GM23248 (cell line): ENCODE data around the gene PRSS56. TPM values are rescaled to one million over a fixed set of nuclear protein-coding genes. Genes with fewer than 3 reads are reported as not detected.

Experiments
- DNase-seq: peaks from one replicate; pipeline ENCODE4 v3.0.0-alpha.2; 2015
- H2AFZ ChIP-seq: fragments of 200-600 bp; sonication (generic); 2 replicates; pipeline ENCODE4 v1.6.1; 2016; ENCODE audit warnings: antibody characterized with exemption
- H3F3A ChIP-seq: fragments of 200-600 bp; sonication (generic); 2 replicates; pipeline ENCODE4 v1.6.1; 2016; ENCODE audit warnings: mild to moderate bottlenecking, antibody characterized with exemption, mixed run types; ENCODE audit not compliant: insufficient read depth
- H3K27ac ChIP-seq: fragments of 200-600 bp; sonication (generic); 2 replicates; pipeline ENCODE4 v1.5.1; 2016; ENCODE audit warnings: mild to moderate bottlenecking
- H3K27me3 ChIP-seq: fragments of 200-600 bp; sonication (generic); replicated peaks from 2 replicates; pipeline ENCODE4 v1.6.1; 2016; ENCODE audit warnings: mild to moderate bottlenecking; ENCODE audit not compliant: insufficient read depth
- H3K36me3 ChIP-seq: fragments of 200-600 bp; sonication (generic); 2 replicates; pipeline ENCODE4 v1.6.1; 2016; ENCODE audit warnings: low read depth, mild to moderate bottlenecking
- H3K4me1 ChIP-seq: fragments of 200-600 bp; sonication (generic); 2 replicates; pipeline ENCODE4 v1.6.1; 2016; ENCODE audit warnings: mild to moderate bottlenecking; ENCODE audit not compliant: insufficient read depth
- H3K4me2 ChIP-seq: fragments of 200-600 bp; sonication (generic); one replicate; pipeline ENCODE4 v1.6.1; 2016; ENCODE audit warnings: mild to moderate bottlenecking; ENCODE audit not compliant: unreplicated experiment
- H3K4me3 ChIP-seq: fragments of 200-600 bp; sonication (generic); 2 replicates; pipeline ENCODE4 v1.5.1; 2016; ENCODE audit warnings: mild to moderate bottlenecking
- H3K79me2 ChIP-seq: fragments of 200-600 bp; sonication (generic); 2 replicates; pipeline ENCODE4 v1.6.1; 2016; ENCODE audit warnings: mild to moderate bottlenecking; ENCODE audit not compliant: insufficient read depth
- H3K9ac ChIP-seq: fragments of 200-600 bp; sonication (generic); 2 replicates; pipeline ENCODE4 v1.6.1; 2016; ENCODE audit warnings: mild to moderate bottlenecking
- H3K9me2 ChIP-seq: fragments of 200-600 bp; sonication (generic); 2 replicates; pipeline ENCODE4 v1.6.1; 2016; ENCODE audit warnings: mixed run types, mild to moderate bottlenecking, moderate library complexity; ENCODE audit not compliant: insufficient read depth
- H3K9me3 ChIP-seq: fragments of 200-600 bp; sonication (generic); one replicate; pipeline ENCODE4 v1.6.1; 2017; ENCODE audit warnings: low read depth
- H4K20me1 ChIP-seq: fragments of 200-600 bp; sonication (generic); 2 replicates; pipeline ENCODE4 v1.6.0; 2016; ENCODE audit not compliant: insufficient read depth
- EZH2 ChIP-seq: fragments of 200-600 bp; sonication (generic); IDR thresholded peaks from 2 replicates; pipeline ENCODE4 v1.6.1; 2018; ENCODE audit warnings: antibody characterized with exemption, mild to moderate bottlenecking; ENCODE audit not compliant: insufficient read depth, poor library complexity, severe bottlenecking
- EZH2phosphoT487 ChIP-seq: fragments of 200-600 bp; sonication (generic); IDR thresholded peaks from 2 replicates; pipeline ENCODE4 v1.6.1; 2018; ENCODE audit warnings: antibody characterized with exemption, moderate library complexity, mild to moderate bottlenecking, low read depth; ENCODE audit not compliant: insufficient read depth
- WGBS, 2 experiments: methylation state at CpG; one replicate each; pipeline ENCODE4 v1.1.6; 2015 to 2017; ENCODE audit warnings: low lambda C conversion rate in 2 of 2, low coverage in 1 of 2; ENCODE audit errors: missing lambda C conversion rate in 2 of 2; 5-methylcytosine and 5-hydroxymethylcytosine counted together
- in situ Hi-C: fragments of 300-500 bp; cut with MboI; formaldehyde crosslinking; loops from 2 replicates; pipeline ENCODE4 v1.15.0; 2020
- polyA plus RNA-seq: library from polyadenylated mRNA; unstranded; fragments of >200 nt; fragmentation: Nextera tagmentation; extraction: Ambion mirVana; gene quantifications from 2 replicates; pipeline ENCODE4 v1.2.1, GENCODE V29; 2016
- total RNA-seq: library from RNA; depleted of rRNA; stranded (reverse); fragments of >200 nt; shearing (Covaris generic); gene quantifications from 2 replicates; pipeline ENCODE4 v1.2.3, GENCODE V29; 2014

Gene PRSS56
- total and polyA plus RNA-seq, 2 experiments from 2014 or later: not detected

- H3K4me2 ChIP-seq: no peak overlapping the region
- H3K4me3 ChIP-seq: no peak overlapping the region
- no peak overlapping the region for H3K27ac ChIP-seq
- H3K79me2 ChIP-seq: no peaks in the 10 kb centered on the region
- no peaks in the 10 kb centered on the region for H3K36me3 ChIP-seq
- H4K20me1 ChIP-seq: no peaks in the 10 kb centered on the region
- no peaks in the 10 kb centered on the region for H3K4me1 ChIP-seq
- 65 to 71% methylated on average over 4 of the region's 4 CpGs for WGBS, 2 experiments
- in situ Hi-C loops: loop anchor here (25.0 kb wide), 1 partner anchor 625 kb away; no protein-coding TSS in a partner anchor
- H3F3A ChIP-seq: no peaks in the 10 kb centered on the region
- H3K27me3 ChIP-seq: no peaks in the 10 kb centered on the region
- no peak for TF ChIP-seq EZH2
- TF ChIP-seq EZH2phosphoT487: no peak
- no peaks in the 10 kb centered on the region for H3K9me2 ChIP-seq
- no peak overlapping the region for H3K9ac ChIP-seq
- no peak overlapping the region for H2AFZ ChIP-seq
- H3K9me3 ChIP-seq: no peaks in the 10 kb centered on the region
- no peak for DNase-seq
These were observed 17.3 kb downstream of the PRSS56 start for GRCh38 chr2:232537499-232537898.

DNA sequence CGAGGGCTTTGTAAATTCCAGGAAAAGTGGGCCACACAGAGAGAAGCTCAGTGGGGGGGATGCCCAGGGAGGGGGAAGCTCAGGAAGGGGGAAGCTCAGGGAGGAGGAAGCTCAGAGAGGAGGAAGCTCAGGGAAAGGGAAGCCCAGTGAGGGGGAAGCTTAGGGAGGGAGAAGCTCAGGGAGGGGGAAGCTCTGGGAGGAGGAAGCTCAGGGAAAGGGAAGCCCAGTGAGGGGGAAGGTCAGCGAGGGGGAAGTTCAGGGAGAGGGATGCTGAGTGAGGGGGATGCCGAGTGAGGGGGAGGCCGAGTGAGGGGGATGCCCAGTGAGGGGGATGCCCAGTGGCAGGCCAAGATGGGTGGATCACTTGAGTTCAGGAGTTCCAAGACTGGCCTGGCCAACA, 18.5 kb downstream of the PRSS56 start:
- Histone ChIP-seq H3K79me2 (no peaks in the 10 kb centered on the region), H3K9me3 (no peaks in the 10 kb centered on the region), H3K27me3 (no peaks in the 10 kb centered on the region), H3K4me2 (no peak overlapping the region), H3F3A (no peaks in the 10 kb centered on the region), H4K20me1 (no peaks in the 10 kb centered on the region), H3K4me1 (no peaks in the 10 kb centered on the region), H2AFZ (no peak overlapping the region), H3K36me3 (no peaks in the 10 kb centered on the region), H3K9me2 (no peaks in the 10 kb centered on the region), H3K9ac (no peak overlapping the region), H3K4me3 (no peak overlapping the region), H3K27ac (no peak overlapping the region)
- in situ Hi-C loops: loop anchor here (25.0 kb wide), 1 partner anchor 626 kb away; no protein-coding TSS in a partner anchor
- WGBS, 2 experiments: 15% methylated on average over 4 of the region's 4 CpGs; no CpG with 5 or more reads in 1 of the 2 experiments
- DNase-seq: no peak
- TF ChIP-seq EZH2 (no peak), EZH2phosphoT487 (no peak)

DNA sequence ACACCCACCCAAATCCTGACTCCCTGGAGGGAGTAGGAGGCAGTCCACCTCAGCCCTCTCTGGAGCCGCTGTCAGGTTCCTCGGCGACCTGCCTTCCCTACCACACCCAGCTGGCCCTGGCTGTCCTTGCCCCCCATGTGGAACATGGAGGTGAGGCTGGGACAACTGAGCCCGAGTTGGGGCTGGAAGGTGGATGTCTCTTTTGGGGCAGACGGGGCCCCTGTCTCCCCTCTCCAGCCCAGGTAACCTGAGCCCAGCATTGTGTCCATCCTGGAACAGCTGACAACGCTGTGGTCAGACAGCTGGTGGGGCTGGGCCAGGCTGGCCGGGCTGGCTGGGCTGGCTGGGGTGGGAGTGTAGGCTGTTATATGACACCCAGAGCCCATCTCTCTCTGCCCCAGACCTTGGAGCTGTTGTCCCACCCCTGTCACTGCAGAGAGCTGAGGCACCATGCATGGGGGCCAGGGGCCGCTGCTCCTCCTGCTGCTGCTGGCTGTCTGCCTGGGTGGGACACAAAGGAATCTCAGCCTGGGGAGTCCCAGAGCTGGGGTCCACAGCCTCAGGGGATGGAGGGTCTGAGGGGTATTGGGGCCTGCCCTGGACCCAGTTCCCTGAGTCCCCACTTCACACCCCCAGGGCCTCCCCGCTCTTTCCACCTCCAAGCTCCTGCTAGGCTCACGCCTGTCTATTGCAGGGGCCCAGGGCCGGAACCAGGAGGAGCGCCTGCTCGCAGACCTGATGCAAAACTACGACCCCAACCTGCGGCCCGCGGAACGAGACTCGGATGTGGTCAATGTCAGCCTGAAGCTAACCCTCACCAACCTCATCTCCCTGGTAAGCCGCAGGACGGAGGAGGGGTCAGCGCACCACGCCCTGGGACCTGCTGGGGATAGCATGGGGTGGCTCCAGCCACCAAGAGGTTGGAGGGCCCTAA, 19.4 kb downstream of the PRSS56 start, which contains the start of gene CHRNG:
TSS of gene CHRNG (plus strand) at position 395 of the 934 bp plus-strand sequence. CDS start at position 451, 56 bp downstream.
- TF ChIP-seq EZH2 (no peak), EZH2phosphoT487 (no peak)
- no peak for DNase-seq
- H3K27me3 ChIP-seq: no peaks in the 10 kb centered on the region
- no peaks in the 10 kb centered on the region for H4K20me1 ChIP-seq
- H3K4me1 ChIP-seq: no peaks in the 10 kb centered on the region
- H3K36me3 ChIP-seq: no peaks in the 10 kb centered on the region
- no peak within 1 kb of the TSS for H2AFZ ChIP-seq
- no peaks in the 10 kb centered on the region for H3K79me2 ChIP-seq
- H3K9me3 ChIP-seq: no peaks in the 10 kb centered on the region
- H3F3A ChIP-seq: no peaks in the 10 kb centered on the region
- H3K4me3 ChIP-seq: no peak within 1 kb of the TSS
- H3K27ac ChIP-seq: no peak within 1 kb of the TSS
- no peak within 1 kb of the TSS for H3K9ac ChIP-seq
- H3K4me2 ChIP-seq: no peak within 1 kb of the TSS
- in situ Hi-C loops: loop anchor here (25.0 kb wide), 1 partner anchor 627 kb away; no protein-coding TSS in a partner anchor
- no peaks in the 10 kb centered on the region for H3K9me2 ChIP-seq
- 26 to 28% methylated on average over 19 to 21 of the region's 23 CpGs for WGBS, 2 experiments

GRCh38 chr2:232540441-232541041, 20.4 kb downstream of the PRSS56 start:
- no peaks in the 10 kb centered on the region for H4K20me1 ChIP-seq
- H3K4me2 ChIP-seq: no peak overlapping the region
- WGBS, 2 experiments: 61 to 65% methylated on average over 17 of the region's 17 CpGs
- H3F3A ChIP-seq: no peaks in the 10 kb centered on the region
- DNase-seq: no peak
- no peak overlapping the region for H3K4me3 ChIP-seq
- in situ Hi-C loops: loop anchor here (25.0 kb wide), 1 partner anchor 628 kb away; no protein-coding TSS in a partner anchor
- H3K36me3 ChIP-seq: no peaks in the 10 kb centered on the region
- no peak overlapping the region for H2AFZ ChIP-seq
- no peaks in the 10 kb centered on the region for H3K27me3 ChIP-seq
- no peak overlapping the region for H3K9ac ChIP-seq
- no peaks in the 10 kb centered on the region for H3K79me2 ChIP-seq
- TF ChIP-seq EZH2phosphoT487: no peak
- no peak for TF ChIP-seq EZH2
- H3K9me3 ChIP-seq: no peaks in the 10 kb centered on the region
- H3K27ac ChIP-seq: no peak overlapping the region
- no peaks in the 10 kb centered on the region for H3K9me2 ChIP-seq
- no peaks in the 10 kb centered on the region for H3K4me1 ChIP-seq
